Measurements from ENCODE around the gene CHPT1. TPM values are rescaled to one million over a fixed set of nuclear protein-coding genes. Genes with fewer than 3 reads are reported as not detected.

Gene CHPT1
- total and polyA plus RNA-seq, 2 of the 13 experiments (the other 11 are each of a cell fraction or from before 2014, with no cell fraction given) = 117 to 178 TPM

DNA sequence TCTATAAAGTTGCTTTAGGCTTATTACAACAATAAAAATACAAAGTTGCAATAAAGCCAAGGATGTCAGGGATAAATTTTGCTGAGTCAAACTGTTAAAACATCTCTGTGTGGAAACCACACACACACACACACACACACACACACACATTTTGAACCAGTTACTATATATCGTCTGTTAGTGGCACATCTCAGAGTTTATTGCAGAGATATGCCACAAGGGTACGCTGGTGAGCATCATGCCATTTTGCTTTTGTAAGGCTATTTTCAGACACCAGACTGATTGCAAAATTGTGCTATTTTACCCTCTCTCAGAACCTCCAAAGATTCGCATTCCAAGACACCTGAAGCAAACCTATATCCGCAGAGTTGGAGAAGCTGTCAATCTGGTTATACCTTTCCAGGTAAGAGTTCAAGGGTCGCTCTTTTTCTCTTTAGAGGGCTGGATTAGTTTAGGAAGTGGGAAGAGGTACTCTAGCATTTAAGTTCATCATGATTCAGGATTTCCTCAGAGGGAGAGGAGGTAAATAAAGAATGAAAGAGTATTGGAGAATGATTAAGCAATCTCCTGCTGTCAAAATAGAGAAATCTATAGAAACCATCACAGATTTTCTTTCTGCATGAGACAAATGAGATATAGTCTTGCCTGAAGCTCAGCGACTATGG is 27.3 kb upstream of the CHPT1 start (continued):
- TF ChIP-seq, protein P1, sequence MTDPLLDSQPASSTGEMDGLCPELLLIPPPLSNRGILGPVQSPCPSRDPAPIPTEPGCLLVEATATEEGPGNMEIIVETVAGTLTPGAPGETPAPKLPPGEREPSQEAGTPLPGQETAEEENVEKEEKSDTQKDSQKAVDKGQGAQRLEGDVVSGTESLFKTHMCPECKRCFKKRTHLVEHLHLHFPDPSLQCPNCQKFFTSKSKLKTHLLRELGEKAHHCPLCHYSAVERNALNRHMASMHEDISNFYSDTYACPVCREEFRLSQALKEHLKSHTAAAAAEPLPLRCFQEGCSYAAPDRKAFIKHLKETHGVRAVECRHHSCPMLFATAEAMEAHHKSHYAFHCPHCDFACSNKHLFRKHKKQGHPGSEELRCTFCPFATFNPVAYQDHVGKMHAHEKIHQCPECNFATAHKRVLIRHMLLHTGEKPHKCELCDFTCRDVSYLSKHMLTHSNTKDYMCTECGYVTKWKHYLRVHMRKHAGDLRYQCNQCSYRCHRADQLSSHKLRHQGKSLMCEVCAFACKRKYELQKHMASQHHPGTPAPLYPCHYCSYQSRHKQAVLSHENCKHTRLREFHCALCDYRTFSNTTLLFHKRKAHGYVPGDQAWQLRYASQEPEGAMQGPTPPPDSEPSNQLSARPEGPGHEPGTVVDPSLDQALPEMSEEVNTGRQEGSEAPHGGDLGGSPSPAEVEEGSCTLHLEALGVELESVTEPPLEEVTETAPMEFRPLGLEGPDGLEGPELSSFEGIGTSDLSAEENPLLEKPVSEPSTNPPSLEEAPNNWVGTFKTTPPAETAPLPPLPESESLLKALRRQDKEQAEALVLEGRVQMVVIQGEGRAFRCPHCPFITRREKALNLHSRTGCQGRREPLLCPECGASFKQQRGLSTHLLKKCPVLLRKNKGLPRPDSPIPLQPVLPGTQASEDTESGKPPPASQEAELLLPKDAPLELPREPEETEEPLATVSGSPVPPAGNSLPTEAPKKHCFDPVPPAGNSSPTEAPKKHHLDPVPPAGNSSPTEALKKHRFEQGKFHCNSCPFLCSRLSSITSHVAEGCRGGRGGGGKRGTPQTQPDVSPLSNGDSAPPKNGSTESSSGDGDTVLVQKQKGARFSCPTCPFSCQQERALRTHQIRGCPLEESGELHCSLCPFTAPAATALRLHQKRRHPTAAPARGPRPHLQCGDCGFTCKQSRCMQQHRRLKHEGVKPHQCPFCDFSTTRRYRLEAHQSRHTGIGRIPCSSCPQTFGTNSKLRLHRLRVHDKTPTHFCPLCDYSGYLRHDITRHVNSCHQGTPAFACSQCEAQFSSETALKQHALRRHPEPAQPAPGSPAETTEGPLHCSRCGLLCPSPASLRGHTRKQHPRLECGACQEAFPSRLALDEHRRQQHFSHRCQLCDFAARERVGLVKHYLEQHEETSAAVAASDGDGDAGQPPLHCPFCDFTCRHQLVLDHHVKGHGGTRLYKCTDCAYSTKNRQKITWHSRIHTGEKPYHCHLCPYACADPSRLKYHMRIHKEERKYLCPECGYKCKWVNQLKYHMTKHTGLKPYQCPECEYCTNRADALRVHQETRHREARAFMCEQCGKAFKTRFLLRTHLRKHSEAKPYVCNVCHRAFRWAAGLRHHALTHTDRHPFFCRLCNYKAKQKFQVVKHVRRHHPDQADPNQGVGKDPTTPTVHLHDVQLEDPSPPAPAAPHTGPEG (CRISPR knock-in tag; IDR thresholded peaks at IDR 0.05) = no peak
- TF ChIP-seq, protein P2, sequence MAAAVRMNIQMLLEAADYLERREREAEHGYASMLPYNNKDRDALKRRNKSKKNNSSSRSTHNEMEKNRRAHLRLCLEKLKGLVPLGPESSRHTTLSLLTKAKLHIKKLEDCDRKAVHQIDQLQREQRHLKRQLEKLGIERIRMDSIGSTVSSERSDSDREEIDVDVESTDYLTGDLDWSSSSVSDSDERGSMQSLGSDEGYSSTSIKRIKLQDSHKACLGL (CRISPR knock-in tag; IDR thresholded peaks at IDR 0.05) = no peak
- TF ChIP-seq, protein P3, sequence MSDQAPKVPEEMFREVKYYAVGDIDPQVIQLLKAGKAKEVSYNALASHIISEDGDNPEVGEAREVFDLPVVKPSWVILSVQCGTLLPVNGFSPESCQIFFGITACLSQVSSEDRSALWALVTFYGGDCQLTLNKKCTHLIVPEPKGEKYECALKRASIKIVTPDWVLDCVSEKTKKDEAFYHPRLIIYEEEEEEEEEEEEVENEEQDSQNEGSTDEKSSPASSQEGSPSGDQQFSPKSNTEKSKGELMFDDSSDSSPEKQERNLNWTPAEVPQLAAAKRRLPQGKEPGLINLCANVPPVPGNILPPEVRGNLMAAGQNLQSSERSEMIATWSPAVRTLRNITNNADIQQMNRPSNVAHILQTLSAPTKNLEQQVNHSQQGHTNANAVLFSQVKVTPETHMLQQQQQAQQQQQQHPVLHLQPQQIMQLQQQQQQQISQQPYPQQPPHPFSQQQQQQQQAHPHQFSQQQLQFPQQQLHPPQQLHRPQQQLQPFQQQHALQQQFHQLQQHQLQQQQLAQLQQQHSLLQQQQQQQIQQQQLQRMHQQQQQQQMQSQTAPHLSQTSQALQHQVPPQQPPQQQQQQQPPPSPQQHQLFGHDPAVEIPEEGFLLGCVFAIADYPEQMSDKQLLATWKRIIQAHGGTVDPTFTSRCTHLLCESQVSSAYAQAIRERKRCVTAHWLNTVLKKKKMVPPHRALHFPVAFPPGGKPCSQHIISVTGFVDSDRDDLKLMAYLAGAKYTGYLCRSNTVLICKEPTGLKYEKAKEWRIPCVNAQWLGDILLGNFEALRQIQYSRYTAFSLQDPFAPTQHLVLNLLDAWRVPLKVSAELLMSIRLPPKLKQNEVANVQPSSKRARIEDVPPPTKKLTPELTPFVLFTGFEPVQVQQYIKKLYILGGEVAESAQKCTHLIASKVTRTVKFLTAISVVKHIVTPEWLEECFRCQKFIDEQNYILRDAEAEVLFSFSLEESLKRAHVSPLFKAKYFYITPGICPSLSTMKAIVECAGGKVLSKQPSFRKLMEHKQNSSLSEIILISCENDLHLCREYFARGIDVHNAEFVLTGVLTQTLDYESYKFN (CRISPR knock-in tag; conservative IDR thresholded peaks at IDR 0.05) = 0 out of 2 replicates have a peak, but pooled peaks have one; percentile 14
- TF ChIP-seq ZNF850 (CRISPR knock-in tag; conservative IDR thresholded peaks at IDR 0.05) (no peak), HNRNPK (IDR thresholded peaks at IDR 0.05; ENCODE audit: low read depth, low read length, poor library complexity, severe bottlenecking) (no peak), ZNF264 (CRISPR knock-in tag; IDR thresholded peaks at IDR 0.05) (no peak), TBL1XR1 (IDR thresholded peaks at IDR 0.05; ENCODE audit: borderline replicate concordance, low read length, partially characterized antibody) (no peak), NFYC (CRISPR knock-in tag; IDR thresholded peaks at IDR 0.05) (no peak), ARNTL (CRISPR knock-in tag; IDR thresholded peaks at IDR 0.05) (no peak), STAG1 (CRISPR knock-in tag; IDR thresholded peaks at IDR 0.05) (peak; percentile 62)
- TF ChIP-seq, protein P4, sequence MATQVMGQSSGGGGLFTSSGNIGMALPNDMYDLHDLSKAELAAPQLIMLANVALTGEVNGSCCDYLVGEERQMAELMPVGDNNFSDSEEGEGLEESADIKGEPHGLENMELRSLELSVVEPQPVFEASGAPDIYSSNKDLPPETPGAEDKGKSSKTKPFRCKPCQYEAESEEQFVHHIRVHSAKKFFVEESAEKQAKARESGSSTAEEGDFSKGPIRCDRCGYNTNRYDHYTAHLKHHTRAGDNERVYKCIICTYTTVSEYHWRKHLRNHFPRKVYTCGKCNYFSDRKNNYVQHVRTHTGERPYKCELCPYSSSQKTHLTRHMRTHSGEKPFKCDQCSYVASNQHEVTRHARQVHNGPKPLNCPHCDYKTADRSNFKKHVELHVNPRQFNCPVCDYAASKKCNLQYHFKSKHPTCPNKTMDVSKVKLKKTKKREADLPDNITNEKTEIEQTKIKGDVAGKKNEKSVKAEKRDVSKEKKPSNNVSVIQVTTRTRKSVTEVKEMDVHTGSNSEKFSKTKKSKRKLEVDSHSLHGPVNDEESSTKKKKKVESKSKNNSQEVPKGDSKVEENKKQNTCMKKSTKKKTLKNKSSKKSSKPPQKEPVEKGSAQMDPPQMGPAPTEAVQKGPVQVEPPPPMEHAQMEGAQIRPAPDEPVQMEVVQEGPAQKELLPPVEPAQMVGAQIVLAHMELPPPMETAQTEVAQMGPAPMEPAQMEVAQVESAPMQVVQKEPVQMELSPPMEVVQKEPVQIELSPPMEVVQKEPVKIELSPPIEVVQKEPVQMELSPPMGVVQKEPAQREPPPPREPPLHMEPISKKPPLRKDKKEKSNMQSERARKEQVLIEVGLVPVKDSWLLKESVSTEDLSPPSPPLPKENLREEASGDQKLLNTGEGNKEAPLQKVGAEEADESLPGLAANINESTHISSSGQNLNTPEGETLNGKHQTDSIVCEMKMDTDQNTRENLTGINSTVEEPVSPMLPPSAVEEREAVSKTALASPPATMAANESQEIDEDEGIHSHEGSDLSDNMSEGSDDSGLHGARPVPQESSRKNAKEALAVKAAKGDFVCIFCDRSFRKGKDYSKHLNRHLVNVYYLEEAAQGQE (IDR thresholded peaks at IDR 0.05; ENCODE audit: borderline replicate concordance in 1 of 2, low read depth in 1 of 2, low read length in 2 of 2) = no peak
- TF ChIP-seq, protein P5, sequence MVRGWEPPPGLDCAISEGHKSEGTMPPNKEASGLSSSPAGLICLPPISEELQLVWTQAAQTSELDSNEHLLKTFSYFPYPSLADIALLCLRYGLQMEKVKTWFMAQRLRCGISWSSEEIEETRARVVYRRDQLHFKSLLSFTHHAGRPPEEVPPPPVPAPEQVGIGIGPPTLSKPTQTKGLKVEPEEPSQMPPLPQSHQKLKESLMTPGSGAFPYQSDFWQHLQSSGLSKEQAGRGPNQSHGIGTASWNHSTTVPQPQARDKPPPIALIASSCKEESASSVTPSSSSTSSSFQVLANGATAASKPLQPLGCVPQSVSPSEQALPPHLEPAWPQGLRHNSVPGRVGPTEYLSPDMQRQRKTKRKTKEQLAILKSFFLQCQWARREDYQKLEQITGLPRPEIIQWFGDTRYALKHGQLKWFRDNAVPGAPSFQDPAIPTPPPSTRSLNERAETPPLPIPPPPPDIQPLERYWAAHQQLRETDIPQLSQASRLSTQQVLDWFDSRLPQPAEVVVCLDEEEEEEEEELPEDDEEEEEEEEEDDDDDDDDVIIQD (CRISPR knock-in tag; IDR thresholded peaks at IDR 0.05; ENCODE audit: low read depth) = peak; percentile 25; the same call in 1 of the 2 replicates
